BLaER1 (cell line): ENCODE results near the gene WDR45B.

Experiments
- H3K27ac ChIP-seq: shearing (Covaris generic); formaldehyde crosslinking; 2 replicates; pipeline ENCODE4 v1.8.1; 2022
- H3K27me3 ChIP-seq: shearing (Covaris generic); formaldehyde crosslinking; 2 replicates; pipeline ENCODE4 v1.8.1; 2022
- H3K36me3 ChIP-seq: shearing (Covaris generic); formaldehyde crosslinking; 2 replicates; pipeline ENCODE4 v1.8.1; 2022
- H3K4me1 ChIP-seq: shearing (Covaris generic); formaldehyde crosslinking; 2 replicates; pipeline ENCODE4 v1.8.1; 2022
- H3K4me2 ChIP-seq: shearing (Covaris generic); formaldehyde crosslinking; 2 replicates; pipeline ENCODE4 v1.8.1; 2022
- H3K4me3 ChIP-seq: shearing (Covaris generic); formaldehyde crosslinking; 2 replicates; pipeline ENCODE4 v1.8.1; 2022
- H3K9ac ChIP-seq: shearing (Covaris generic); formaldehyde crosslinking; 2 replicates; pipeline ENCODE4 v1.8.1; 2022
- H3K9me3 ChIP-seq: shearing (Covaris generic); formaldehyde crosslinking; 2 replicates; pipeline ENCODE4 v1.8.1; 2022
- H4K20me1 ChIP-seq: shearing (Covaris generic); formaldehyde crosslinking; 2 replicates; pipeline ENCODE4 v1.8.1; 2022
- Cebpa-rat ChIP-seq: shearing (Covaris generic); IDR thresholded peaks from 2 replicates; pipeline ENCODE4 v1.8.1; 2022

The WDR45B gene

DNA sequence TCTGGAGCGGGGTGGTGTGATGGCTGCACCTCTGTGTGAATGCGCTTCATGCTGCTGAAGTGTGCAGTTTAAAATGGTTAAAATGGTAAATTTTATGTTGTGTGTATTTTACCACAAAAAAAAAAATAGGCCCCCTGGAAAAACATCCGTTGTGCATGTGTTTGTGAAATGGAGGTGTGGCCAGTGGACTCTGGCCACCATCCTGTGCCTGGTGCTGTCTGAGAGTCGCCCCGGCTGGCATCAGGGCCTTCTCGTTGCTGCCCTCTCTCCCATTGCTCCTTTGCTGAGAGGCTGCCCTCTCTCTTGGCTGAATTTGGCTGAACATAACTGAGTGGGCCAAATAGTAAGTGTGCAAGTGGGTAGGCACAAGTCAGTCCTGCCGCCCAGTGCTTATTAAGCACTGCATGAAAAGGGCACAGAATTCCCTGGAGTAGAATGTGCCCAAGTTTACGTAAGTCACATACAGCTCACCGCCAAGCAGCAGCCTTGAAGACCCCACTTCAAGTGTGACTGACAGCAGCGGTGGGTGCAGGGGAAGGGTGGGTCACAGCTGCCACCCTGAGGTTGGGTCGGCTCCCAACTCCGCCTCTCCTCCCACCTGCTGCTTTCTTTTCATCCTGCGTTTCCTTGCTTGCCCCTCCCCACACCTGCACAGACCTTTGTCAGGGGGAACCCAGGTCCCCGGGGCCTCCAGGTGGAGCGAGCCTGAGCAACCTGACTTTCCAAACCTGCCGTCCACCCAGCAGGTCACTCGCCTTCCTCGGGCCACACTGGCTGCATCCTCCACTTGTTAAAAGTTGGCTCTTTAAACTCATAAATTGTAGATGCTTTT is 81.9 kb downstream of the WDR45B start:
- Histone ChIP-seq H3K27ac (no peak overlapping the region), H4K20me1 (peaks cover 99% of the 10 kb centered on the region), H3K4me2 (no peak overlapping the region), H3K9ac (no peak overlapping the region), H3K9me3 (no peaks in the 10 kb centered on the region), H3K4me3 (no peak overlapping the region), H3K36me3 (peaks cover 86% of the 10 kb centered on the region), H3K4me1 (peaks cover 67% of the 10 kb centered on the region), H3K27me3 (no peaks in the 10 kb centered on the region)
- no peak for TF ChIP-seq Cebpa-rat

DNA sequence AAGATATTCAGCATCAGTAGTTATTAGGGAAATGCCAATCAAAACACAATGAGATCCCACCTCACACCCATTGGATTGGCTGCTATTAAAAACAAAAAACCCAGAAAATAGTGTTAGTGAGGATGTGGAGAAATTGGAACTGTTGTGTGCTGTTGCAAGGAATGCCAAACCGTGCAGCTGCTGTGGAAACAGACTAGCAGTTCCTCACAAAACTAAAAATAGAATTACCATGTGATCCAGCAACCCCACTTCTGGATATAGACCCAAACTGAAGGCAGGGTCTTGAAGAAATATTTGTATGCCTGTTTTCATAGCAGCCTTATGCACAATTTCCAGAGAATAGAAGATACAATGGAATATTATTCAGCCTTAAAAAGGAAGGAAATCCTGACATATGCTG is 82.7 kb downstream of the WDR45B start:
- Histone ChIP-seq H3K4me1 (peaks cover 67% of the 10 kb centered on the region), H4K20me1 (peaks cover 99% of the 10 kb centered on the region)
- TF ChIP-seq Cebpa-rat, result no peak

More for the DNA sequence above, 82.7 kb downstream of the WDR45B start:
- H3K4me3 ChIP-seq, result no peak overlapping the region
- peak overlapping the region; percentile 31; the same call in 1 of the 2 replicates for H3K4me2 ChIP-seq
- H3K9ac ChIP-seq, result no peak overlapping the region
- no peaks in the 10 kb centered on the region for H3K9me3 ChIP-seq
- H3K36me3 ChIP-seq, result peaks cover 78% of the 10 kb centered on the region
- no peaks in the 10 kb centered on the region for H3K27me3 ChIP-seq
- H3K27ac ChIP-seq, result no peak overlapping the region
